Measurements from ENCODE around the gene SLC22A4. TPM values are rescaled to one million over a fixed set of nuclear protein-coding genes. Genes with fewer than 3 reads are reported as not detected.
A peak's percentile ranks its signal among the peaks of the same experiment; 100 is the strongest.

SLC22A4 gene
- total RNA-seq, 2 experiments from 2014 or later: 1.3 to 1.5 TPM

DNA sequence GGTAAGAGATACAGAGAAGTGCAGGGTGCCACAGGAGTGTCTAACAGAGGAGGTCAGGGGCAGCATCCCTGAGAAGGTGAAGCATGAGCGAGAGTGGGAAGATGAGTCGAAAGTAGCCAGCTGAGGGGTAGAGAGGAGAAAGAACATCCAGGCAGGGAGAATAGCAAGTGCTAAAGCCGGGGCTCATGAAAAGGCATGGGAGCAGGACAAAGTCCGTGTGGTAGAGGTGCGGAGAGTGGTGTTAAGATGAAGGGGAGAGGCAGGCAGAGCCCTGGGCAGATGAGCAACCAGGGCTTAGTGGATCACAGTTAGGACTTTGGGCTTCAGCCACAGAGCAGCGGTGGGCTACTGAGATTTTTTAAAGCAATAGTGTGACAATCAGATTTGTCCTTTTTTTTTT is 85.9 kb downstream of the SLC22A4 start:
- Mint-ChIP-seq H3K9me3 (no peaks in the 10 kb centered on the region), H3K27me3 (no peaks in the 10 kb centered on the region), H3K4me1 (ENCODE audit: low read depth) (peaks cover under 1% of the 10 kb centered on the region), H3K27ac (no peak overlapping the region), H3K36me3 (no peaks in the 10 kb centered on the region), H3K4me3 (no peak overlapping the region)
- ChIA-PET POLR2A (interaction anchor here (1.4 kb wide), 1 partner anchor 11 kb away, joined by 3 read pairs; the partner anchor contains the start of gene SLC22A5), CTCF (interaction anchor here (1.1 to 1.2 kb wide), 2 partner anchors 9 to 440 kb away, joined by 3 to 4 read pairs; no protein-coding TSS in a partner anchor)
- intact Hi-C loops (cut with micrococcal nuclease): no loop called here
- no peak for DNase-seq

DNA sequence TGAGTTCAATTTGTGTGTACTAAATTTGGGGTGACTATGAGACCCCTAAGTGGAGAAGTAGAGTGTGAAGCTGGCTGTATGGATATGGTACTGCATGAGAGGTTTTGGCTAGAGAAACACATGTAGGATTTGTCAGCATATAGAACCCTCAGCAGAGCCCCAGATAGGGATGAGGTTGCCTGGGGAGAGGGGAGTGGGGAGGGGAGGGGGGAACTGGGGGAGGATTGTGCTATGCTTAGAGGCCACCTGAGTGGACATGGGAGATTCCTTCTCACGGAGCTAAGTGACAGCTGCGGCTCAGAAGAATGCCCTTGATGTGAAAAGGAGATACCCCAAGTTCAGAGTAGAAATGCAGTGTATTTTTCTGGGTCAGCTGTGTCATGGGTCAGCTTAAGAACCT is 86.5 kb downstream of the SLC22A4 start:
- POLR2A ChIA-PET: no interaction called here

DNA sequence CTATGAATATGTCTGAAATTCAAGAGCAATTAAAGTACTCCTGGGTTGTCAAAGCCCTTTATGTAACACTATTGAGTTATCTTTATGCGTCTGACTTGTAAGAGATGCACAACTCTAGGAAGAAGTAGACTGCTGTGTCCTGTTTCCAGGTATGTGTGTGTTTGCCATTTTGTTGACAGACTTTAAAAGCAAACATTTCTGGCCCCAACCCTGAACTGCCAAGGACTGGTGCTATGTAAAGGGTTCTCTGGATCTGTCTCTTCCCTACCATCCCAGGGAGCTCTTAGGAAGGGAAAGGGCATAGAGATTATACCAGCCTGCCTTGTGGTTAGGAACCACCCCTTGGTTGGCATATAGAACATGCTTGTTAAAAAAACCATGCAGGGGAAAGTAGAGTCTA is 87.4 kb downstream of the SLC22A4 start:
- intact Hi-C loops (cut with micrococcal nuclease): no loop called here
- Mint-ChIP-seq H3K27me3 (no peaks in the 10 kb centered on the region), H3K27ac (no peak overlapping the region), H3K4me1 (ENCODE audit: low read depth) (peaks cover 14% of the 10 kb centered on the region), H3K36me3 (no peaks in the 10 kb centered on the region), H3K9me3 (no peaks in the 10 kb centered on the region), H3K4me3 (no peak overlapping the region)
- no peak for DNase-seq
- ChIA-PET CTCF (interaction anchor here (1.0 kb wide), 2 partner anchors 77 to 440 kb away, joined by 3 read pairs; no protein-coding TSS in a partner anchor), POLR2A (no interaction called here)

More for the DNA sequence above, 86.5 kb downstream of the SLC22A4 start:
- Mint-ChIP-seq H3K36me3 (no peaks in the 10 kb centered on the region), H3K27ac (no peak overlapping the region), H3K27me3 (no peaks in the 10 kb centered on the region), H3K4me1 (ENCODE audit: low read depth) (peaks cover 7% of the 10 kb centered on the region), H3K9me3 (no peaks in the 10 kb centered on the region), H3K4me3 (no peak overlapping the region)
- intact Hi-C loops (cut with micrococcal nuclease): no loop called here
- CTCF ChIA-PET: interaction anchor here (0.8 to 1.2 kb wide), 4 partner anchors 9 to 441 kb away, joined by 3 to 4 read pairs (median 3); no protein-coding TSS in a partner anchor
- DNase-seq: no peak

- POLR2A ChIA-PET: no interaction called here
- no peak for DNase-seq
- CTCF ChIA-PET: interaction anchor here (1.0 to 21.8 kb wide), 3 partner anchors 118 to 437 kb away, joined by 3 to 461 read pairs (median 8); no protein-coding TSS in a partner anchor
- H3K4me3 Mint-ChIP-seq: no peak overlapping the region
- H3K27me3 Mint-ChIP-seq: no peaks in the 10 kb centered on the region
- H3K36me3 Mint-ChIP-seq: no peaks in the 10 kb centered on the region
- intact Hi-C loops (cut with micrococcal nuclease): no loop called here
- H3K9me3 Mint-ChIP-seq: no peaks in the 10 kb centered on the region
- H3K27ac Mint-ChIP-seq: no peak overlapping the region
- peaks cover 26% of the 10 kb centered on the region for H3K4me1 Mint-ChIP-seq (ENCODE audit: low read depth)
Measured at GRCh38 chr5:132383261-132383660, 89.1 kb downstream of the SLC22A4 start.

- intact Hi-C loops (cut with micrococcal nuclease): no loop called here
- H3K36me3 Mint-ChIP-seq: no peaks in the 10 kb centered on the region
- DNase-seq: no peak
- peaks cover 26% of the 10 kb centered on the region for H3K4me1 Mint-ChIP-seq (ENCODE audit: low read depth)
- no peak overlapping the region for H3K4me3 Mint-ChIP-seq
- H3K9me3 Mint-ChIP-seq: no peaks in the 10 kb centered on the region
- ChIA-PET POLR2A (no interaction called here), CTCF (interaction anchor here (21.8 kb wide), 1 partner anchor 117 kb away, joined by 461 read pairs; no protein-coding TSS in a partner anchor)
- no peak overlapping the region for H3K27ac Mint-ChIP-seq
- no peaks in the 10 kb centered on the region for H3K27me3 Mint-ChIP-seq
Measured at GRCh38 chr5:132383984-132384383, 89.8 kb downstream of the SLC22A4 start.

GRCh38 chr5:132384506-132385050 is 90.4 kb downstream of the SLC22A4 start:
- Mint-ChIP-seq H3K27ac (no peak overlapping the region), H3K4me1 (ENCODE audit: low read depth) (peaks cover 28% of the 10 kb centered on the region), H3K4me3 (no peak overlapping the region), H3K9me3 (no peaks in the 10 kb centered on the region), H3K27me3 (no peaks in the 10 kb centered on the region), H3K36me3 (no peaks in the 10 kb centered on the region)
- CTCF ChIA-PET: interaction anchor here (21.8 kb wide), 1 partner anchor 116 kb away, joined by 461 read pairs; no protein-coding TSS in a partner anchor
- intact Hi-C loops (cut with micrococcal nuclease): loop anchor here (1.0 to 5.0 kb wide), 3 partner anchors 317 to 436 kb away; partner anchors contain the start of gene KIF3A
- no peak for DNase-seq
- POLR2A ChIA-PET: no interaction called here

- Mint-ChIP-seq H3K27ac (peak overlapping the region; percentile 39), H3K9me3 (no peaks in the 10 kb centered on the region), H3K27me3 (no peaks in the 10 kb centered on the region), H3K36me3 (no peaks in the 10 kb centered on the region), H3K4me1 (ENCODE audit: low read depth) (peaks cover 37% of the 10 kb centered on the region), H3K4me3 (no peak overlapping the region)
- CTCF ChIA-PET: interaction anchor here (0.8 to 21.8 kb wide), 21 partner anchors 11 to 498 kb away, joined by 3 to 461 read pairs (median 6); partner anchors contain the start of genes IRF1, SHROOM1 and SLC22A5
- intact Hi-C loops (cut with micrococcal nuclease): loop anchor here (1.0 to 5.0 kb wide), 6 partner anchors 26 to 435 kb away; partner anchors contain the start of gene KIF3A
- POLR2A ChIA-PET: interaction anchor here (1.5 to 1.7 kb wide), 2 partner anchors 26 to 113 kb away, joined by 5 to 6 read pairs; no protein-coding TSS in a partner anchor
- DNase-seq: peak; percentile 76
Measured at GRCh38 chr5:132385326-132386105, 91.3 kb downstream of the SLC22A4 start.

GRCh38 chr5:132386644-132387286 is 92.6 kb downstream of the SLC22A4 start:
- CTCF ChIA-PET: interaction anchor here (0.6 to 21.8 kb wide), 41 partner anchors 9 to 496 kb away, joined by 3 to 461 read pairs (median 4); partner anchors contain the start of genes IRF1, SHROOM1 and SLC22A5
- no peaks in the 10 kb centered on the region for H3K9me3 Mint-ChIP-seq

GRCh38 chr5:132387640-132388117 is 93.5 kb downstream of the SLC22A4 start:
- ChIA-PET CTCF (interaction anchor here (1.1 to 21.8 kb wide), 16 partner anchors 8 to 433 kb away, joined by 3 to 461 read pairs (median 10); partner anchors contain the start of gene SLC22A5), POLR2A (interaction anchor here (1.8 to 3.0 kb wide), 2 partner anchors 103 to 112 kb away, joined by 4 to 10 read pairs; partner anchors contain the start of gene IRF1)
- H3K36me3 Mint-ChIP-seq: no peaks in the 10 kb centered on the region
- no peak overlapping the region for H3K27ac Mint-ChIP-seq
- peaks cover 52% of the 10 kb centered on the region for H3K4me1 Mint-ChIP-seq (ENCODE audit: low read depth)
- no peak for DNase-seq
- H3K27me3 Mint-ChIP-seq: no peaks in the 10 kb centered on the region
- no peaks in the 10 kb centered on the region for H3K9me3 Mint-ChIP-seq
- intact Hi-C loops (cut with micrococcal nuclease): loop anchor here (2.0 to 5.0 kb wide), 3 partner anchors 69 to 350 kb away; partner anchors contain the start of gene KIF3A
- no peak overlapping the region for H3K4me3 Mint-ChIP-seq

More at GRCh38 chr5:132386644-132387286, 92.6 kb downstream of the SLC22A4 start:
- intact Hi-C loops (cut with micrococcal nuclease): loop anchor here (1.0 to 5.0 kb wide), 5 partner anchors 25 to 351 kb away; partner anchors contain the start of gene KIF3A
- peak; percentile 87 for DNase-seq
- Mint-ChIP-seq H3K4me1 (ENCODE audit: low read depth) (peaks cover 42% of the 10 kb centered on the region), H3K27ac (peak overlapping the region; percentile 14), H3K4me3 (no peak overlapping the region), H3K36me3 (no peaks in the 10 kb centered on the region), H3K27me3 (no peaks in the 10 kb centered on the region)
- POLR2A ChIA-PET: interaction anchor here (0.6 to 3.0 kb wide), 5 partner anchors 24 to 113 kb away, joined by 3 to 10 read pairs (median 5); partner anchors contain the start of gene IRF1

- H3K4me3 Mint-ChIP-seq: no peak overlapping the region
- H3K9me3 Mint-ChIP-seq: no peaks in the 10 kb centered on the region
- no peaks in the 10 kb centered on the region for H3K36me3 Mint-ChIP-seq
- no peak for DNase-seq
- peak overlapping the region; percentile 21 for H3K27ac Mint-ChIP-seq
- ChIA-PET CTCF (interaction anchor here (1.1 to 21.8 kb wide), 8 partner anchors 19 to 138 kb away, joined by 3 to 461 read pairs (median 10); partner anchors contain the start of gene SLC22A5), POLR2A (interaction anchor here (1.2 to 3.0 kb wide), 4 partner anchors 90 to 112 kb away, joined by 3 to 10 read pairs (median 4); partner anchors contain the start of gene IRF1)
- H3K27me3 Mint-ChIP-seq: no peaks in the 10 kb centered on the region
- intact Hi-C loops (cut with micrococcal nuclease): loop anchor here (5.0 kb wide), 2 partner anchors 321 to 349 kb away; partner anchors contain the start of gene KIF3A
- H3K4me1 Mint-ChIP-seq (ENCODE audit: low read depth): peaks cover 59% of the 10 kb centered on the region
Measured at GRCh38 chr5:132388244-132389050, 94.3 kb downstream of the SLC22A4 start.

Measured in activated CD4-positive, alpha-beta memory T cell treated with anti-CD3 and anti-CD28 coated beads for 36 hours (primary cell).